ENCODE results near the gene GNA12. TPM values are rescaled to one million over a fixed set of nuclear protein-coding genes. Genes with fewer than 3 reads are reported as not detected.

GNA12 gene
- total RNA-seq, 3 donors from 2014 or later: 21.7 to 57.7 (median 25.7) TPM

DNA sequence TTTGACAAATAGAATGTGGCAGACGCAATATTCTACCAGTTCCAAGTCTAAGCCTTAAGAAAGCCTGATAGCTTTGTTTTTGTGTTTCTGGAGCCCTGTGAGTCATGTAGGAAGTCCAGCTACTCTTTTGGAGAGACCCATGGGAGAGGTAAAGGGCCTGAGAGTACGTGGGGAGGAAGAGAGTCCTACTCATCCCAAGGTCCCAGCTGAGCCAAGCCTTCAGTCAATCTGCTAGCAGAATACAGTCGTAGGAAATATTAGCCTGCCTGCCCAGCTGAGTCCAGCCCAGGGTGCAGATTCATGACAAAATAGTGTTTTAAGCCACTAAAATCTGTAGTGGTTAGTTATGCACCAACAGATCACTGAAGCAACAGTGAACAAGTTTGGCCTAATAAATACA lies 9.0 kb upstream of the GNA12 start:
- no peak for DNase-seq

GRCh38 chr7:2851497-2851896 lies 7.4 kb upstream of the GNA12 start:
- H3K36me3 ChIP-seq (ENCODE audit: low read depth): no peaks in the 10 kb centered on the region
- ATAC-seq: no peak
- no peaks in the 10 kb centered on the region for H3K9me3 ChIP-seq
- intact Hi-C loops (cut with DNase I, micrococcal nuclease): no loop called here
- DNase-seq: no peak
- TF ChIP-seq, protein P1, sequence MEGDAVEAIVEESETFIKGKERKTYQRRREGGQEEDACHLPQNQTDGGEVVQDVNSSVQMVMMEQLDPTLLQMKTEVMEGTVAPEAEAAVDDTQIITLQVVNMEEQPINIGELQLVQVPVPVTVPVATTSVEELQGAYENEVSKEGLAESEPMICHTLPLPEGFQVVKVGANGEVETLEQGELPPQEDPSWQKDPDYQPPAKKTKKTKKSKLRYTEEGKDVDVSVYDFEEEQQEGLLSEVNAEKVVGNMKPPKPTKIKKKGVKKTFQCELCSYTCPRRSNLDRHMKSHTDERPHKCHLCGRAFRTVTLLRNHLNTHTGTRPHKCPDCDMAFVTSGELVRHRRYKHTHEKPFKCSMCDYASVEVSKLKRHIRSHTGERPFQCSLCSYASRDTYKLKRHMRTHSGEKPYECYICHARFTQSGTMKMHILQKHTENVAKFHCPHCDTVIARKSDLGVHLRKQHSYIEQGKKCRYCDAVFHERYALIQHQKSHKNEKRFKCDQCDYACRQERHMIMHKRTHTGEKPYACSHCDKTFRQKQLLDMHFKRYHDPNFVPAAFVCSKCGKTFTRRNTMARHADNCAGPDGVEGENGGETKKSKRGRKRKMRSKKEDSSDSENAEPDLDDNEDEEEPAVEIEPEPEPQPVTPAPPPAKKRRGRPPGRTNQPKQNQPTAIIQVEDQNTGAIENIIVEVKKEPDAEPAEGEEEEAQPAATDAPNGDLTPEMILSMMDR (IDR thresholded peaks at IDR 0.05): no peak
- H3K4me1 ChIP-seq (ENCODE audit: low read depth): no peaks in the 10 kb centered on the region
- H3K4me3 ChIP-seq: no peak overlapping the region

More for the DNA sequence above, 9.0 kb upstream of the GNA12 start:
- intact Hi-C loops (cut with DNase I, micrococcal nuclease): no loop called here
- TF ChIP-seq, protein P1 (IDR thresholded peaks at IDR 0.05): no peak
- Histone ChIP-seq H3K4me3 (no peak overlapping the region), H3K9me3 (no peaks in the 10 kb centered on the region), H3K4me1 (ENCODE audit: low read depth) (no peaks in the 10 kb centered on the region), H3K36me3 (ENCODE audit: low read depth) (no peaks in the 10 kb centered on the region)
- no peak for ATAC-seq

DNA sequence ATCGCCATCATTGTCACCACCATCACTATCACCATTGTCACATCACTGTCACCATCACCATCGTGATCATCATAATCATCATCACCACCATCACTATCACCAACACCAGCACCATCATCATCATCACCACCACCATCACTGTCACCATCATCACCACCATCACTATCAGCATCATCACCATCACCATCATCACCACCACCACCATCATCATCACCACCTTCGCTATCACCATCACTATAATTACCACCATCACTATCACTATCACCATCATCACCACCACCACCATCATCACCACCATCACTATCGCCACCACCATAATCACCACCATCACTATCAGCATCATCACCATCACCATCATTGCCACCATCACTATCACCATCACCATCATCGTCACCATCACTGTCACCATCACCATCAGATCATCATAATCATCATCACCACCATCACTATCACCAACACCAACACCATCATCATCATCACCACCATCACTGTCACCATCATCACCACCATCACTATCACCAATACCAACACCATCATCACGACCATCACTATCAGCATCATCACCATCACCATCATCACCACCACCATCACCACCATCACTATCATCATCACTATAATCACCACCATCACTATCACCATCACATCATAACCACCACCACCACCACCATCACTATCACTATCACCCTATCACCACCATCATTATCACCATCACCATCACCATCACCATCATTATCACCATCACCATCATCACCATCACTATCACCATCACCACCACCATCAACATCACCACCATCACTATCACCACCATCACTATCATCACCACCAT lies 6.0 kb upstream of the GNA12 start:
- no peak for DNase-seq
- Histone ChIP-seq H3K36me3 (ENCODE audit: low read depth) (no peaks in the 10 kb centered on the region), H3K9me3 (no peaks in the 10 kb centered on the region), H3K4me1 (ENCODE audit: low read depth) (no peaks in the 10 kb centered on the region), H3K4me3 (no peak overlapping the region)
- intact Hi-C loops (cut with DNase I, micrococcal nuclease): no loop called here
- TF ChIP-seq, protein P1 (IDR thresholded peaks at IDR 0.05): no peak
- ATAC-seq: no peak

DNA sequence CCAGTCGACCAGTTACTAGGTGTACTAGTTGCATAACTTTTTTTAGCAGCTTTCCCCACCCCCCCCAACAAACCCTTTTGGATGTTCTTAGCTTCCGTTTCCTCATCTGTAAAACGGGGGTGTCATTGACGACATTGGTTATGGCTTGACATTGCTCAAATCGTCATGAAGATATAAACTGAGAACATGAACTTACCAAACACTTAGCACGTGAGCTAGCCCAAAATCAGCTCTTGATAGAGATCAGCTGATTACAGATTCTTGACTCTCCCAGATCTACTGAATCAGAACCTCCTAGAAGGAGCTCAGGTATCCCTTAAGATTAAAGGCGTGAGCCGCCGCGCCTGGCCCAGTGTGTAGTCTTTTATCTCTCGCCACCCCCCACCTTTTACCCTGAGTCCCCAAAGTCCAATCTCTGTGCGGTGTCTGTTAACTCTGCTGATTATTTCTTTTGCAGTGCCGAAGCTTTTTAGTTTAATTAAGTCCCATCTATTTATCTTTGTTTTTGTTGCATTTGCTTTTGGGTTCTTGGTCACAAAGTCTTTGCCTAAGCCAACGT lies 1.0 kb upstream of the GNA12 start:
- DNase-seq (no peak), ATAC-seq (no peak)
- intact Hi-C loops (cut with DNase I, micrococcal nuclease): no loop called here
- TF ChIP-seq, protein P1 (IDR thresholded peaks at IDR 0.05): no peak
- peaks cover 12% of the 10 kb centered on the region for H3K4me1 ChIP-seq (ENCODE audit: low read depth)
- no peaks in the 10 kb centered on the region for H3K9me3 ChIP-seq
- no peak overlapping the region for H3K4me3 ChIP-seq
- H3K36me3 ChIP-seq (ENCODE audit: low read depth): no peaks in the 10 kb centered on the region

- peak; percentile 49 to 75 (median 66) for DNase-seq
- Histone ChIP-seq H3K4me3 (peak overlapping the region; percentile 15), H3K4me1 (ENCODE audit: low read depth) (peaks cover 19% of the 10 kb centered on the region), H3K9me3 (no peaks in the 10 kb centered on the region), H3K36me3 (ENCODE audit: low read depth) (no peaks in the 10 kb centered on the region)
- intact Hi-C loops (cut with DNase I, micrococcal nuclease): no loop called here
- TF ChIP-seq, protein P1 (IDR thresholded peaks at IDR 0.05): no peak
- peak; percentile 6 for ATAC-seq
Measured at GRCh38 chr7:2843711-2844152, 376 bp downstream of the GNA12 start.
